Upper lobe of right lung (tissue), 1 donor: ENCODE measurements around the gene BRICD5. TPM values are rescaled to one million over a fixed set of nuclear protein-coding genes. Genes with fewer than 3 reads are reported as not detected.

Experiments used
- ATAC-seq: fragments of 200-7000 bp; cut with Tn5 transposase; one replicate; pipeline ENCODE4 v1.9.1; 2020; ENCODE audit warnings: mild to moderate bottlenecking, moderate library complexity
- DNase-seq: peaks from one replicate; pipeline ENCODE4 v3.0.0-alpha.2; 2020
- H3K27ac ChIP-seq: fragments of 200-600 bp; one replicate; pipeline ENCODE4 v1.8.0; 2022
- H3K27me3 ChIP-seq: fragments of 200-600 bp; one replicate; pipeline ENCODE4 v1.8.0; 2022; ENCODE audit warnings: mild to moderate bottlenecking
- H3K36me3 ChIP-seq: fragments of 200-600 bp; one replicate; pipeline ENCODE4 v1.8.0; 2022
- H3K4me1 ChIP-seq: fragments of 200-600 bp; one replicate; pipeline ENCODE4 v1.8.0; 2022
- H3K4me3 ChIP-seq: fragments of 200-600 bp; one replicate; pipeline ENCODE4 v1.8.0; 2022; ENCODE audit warnings: mild to moderate bottlenecking
- H3K9me3 ChIP-seq: fragments of 200-600 bp; one replicate; pipeline ENCODE4 v1.8.0; 2022
- intact Hi-C: fragments of 100-400 bp; cut with DNase I; formaldehyde crosslinking; loops from one replicate; pipeline ENCODE4 v1.11.0; 2022
- total RNA-seq: library from RNA; stranded (reverse); fragmentation: NEBNext Ultra II Directional; extraction: Animal tissue kit (Norgen Biotek cat#: 25700); gene quantifications from one replicate; pipeline ENCODE4 v1.2.1, GENCODE V29; 2021
- TF ChIP-seq, protein P1 (sequence below): fragments of 200-600 bp; IDR thresholded peaks from one replicate; pipeline ENCODE4 v1.8.0; 2022; ENCODE audit warnings: antibody characterized with exemption
- donor health status: DM: no; HTN: yes; CAD: no; lungs with severe emphysema.

BRICD5 gene
- total RNA-seq, 1 donor from 2014 or later, result 7.5 TPM

DNA sequence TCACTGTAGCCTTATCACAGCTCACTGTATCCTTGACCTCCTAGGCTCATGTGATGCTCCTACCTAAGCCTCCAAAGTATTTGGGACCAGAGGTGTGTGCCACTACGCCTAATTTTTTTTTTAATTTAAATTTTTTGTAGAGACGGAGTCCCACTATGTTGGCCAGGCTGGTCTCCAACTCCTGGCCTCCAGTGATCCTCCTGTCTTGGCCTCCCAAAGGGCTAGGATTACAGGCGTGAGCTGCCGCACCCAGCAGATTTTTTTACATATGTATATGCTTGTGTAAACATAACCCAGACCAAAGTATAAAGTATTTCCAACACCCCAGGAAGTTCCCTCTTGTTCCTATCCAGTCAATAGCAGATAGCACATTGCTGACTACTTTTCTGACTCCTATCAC lies 5.7 kb upstream of the BRICD5 start:
- Histone ChIP-seq H3K4me3 (no peak overlapping the region), H3K27ac (no peak overlapping the region), H3K27me3 (no peaks in the 10 kb centered on the region), H3K4me1 (peaks cover 23% of the 10 kb centered on the region), H3K36me3 (no peaks in the 10 kb centered on the region), H3K9me3 (no peaks in the 10 kb centered on the region)
- DNase-seq, result no peak
- intact Hi-C loops, result no loop called here
- no peak for ATAC-seq
- TF ChIP-seq, protein P1, sequence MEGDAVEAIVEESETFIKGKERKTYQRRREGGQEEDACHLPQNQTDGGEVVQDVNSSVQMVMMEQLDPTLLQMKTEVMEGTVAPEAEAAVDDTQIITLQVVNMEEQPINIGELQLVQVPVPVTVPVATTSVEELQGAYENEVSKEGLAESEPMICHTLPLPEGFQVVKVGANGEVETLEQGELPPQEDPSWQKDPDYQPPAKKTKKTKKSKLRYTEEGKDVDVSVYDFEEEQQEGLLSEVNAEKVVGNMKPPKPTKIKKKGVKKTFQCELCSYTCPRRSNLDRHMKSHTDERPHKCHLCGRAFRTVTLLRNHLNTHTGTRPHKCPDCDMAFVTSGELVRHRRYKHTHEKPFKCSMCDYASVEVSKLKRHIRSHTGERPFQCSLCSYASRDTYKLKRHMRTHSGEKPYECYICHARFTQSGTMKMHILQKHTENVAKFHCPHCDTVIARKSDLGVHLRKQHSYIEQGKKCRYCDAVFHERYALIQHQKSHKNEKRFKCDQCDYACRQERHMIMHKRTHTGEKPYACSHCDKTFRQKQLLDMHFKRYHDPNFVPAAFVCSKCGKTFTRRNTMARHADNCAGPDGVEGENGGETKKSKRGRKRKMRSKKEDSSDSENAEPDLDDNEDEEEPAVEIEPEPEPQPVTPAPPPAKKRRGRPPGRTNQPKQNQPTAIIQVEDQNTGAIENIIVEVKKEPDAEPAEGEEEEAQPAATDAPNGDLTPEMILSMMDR, result no peak

DNA sequence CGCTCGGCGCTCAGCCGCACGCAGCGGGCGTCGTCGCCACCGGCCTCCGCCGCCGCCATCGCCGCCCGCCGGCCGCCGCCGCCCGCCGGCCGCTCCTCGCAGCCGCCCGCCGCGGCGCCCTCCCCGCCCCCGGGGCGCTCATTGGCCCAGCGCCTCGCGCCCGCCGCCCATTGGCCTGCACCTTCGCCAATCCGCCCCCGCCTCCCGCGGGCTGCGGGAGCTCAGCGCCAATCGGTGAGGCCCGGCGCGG lies 4.0 kb upstream of the BRICD5 start, which contains the start of gene PGP:
TSS of gene PGP (minus strand) at position 122 of the 250 bp plus-strand sequence. CDS start at position 59, 63 bp downstream.
- peak; percentile 93 for ATAC-seq
- intact Hi-C loops, result no loop called here

DNA sequence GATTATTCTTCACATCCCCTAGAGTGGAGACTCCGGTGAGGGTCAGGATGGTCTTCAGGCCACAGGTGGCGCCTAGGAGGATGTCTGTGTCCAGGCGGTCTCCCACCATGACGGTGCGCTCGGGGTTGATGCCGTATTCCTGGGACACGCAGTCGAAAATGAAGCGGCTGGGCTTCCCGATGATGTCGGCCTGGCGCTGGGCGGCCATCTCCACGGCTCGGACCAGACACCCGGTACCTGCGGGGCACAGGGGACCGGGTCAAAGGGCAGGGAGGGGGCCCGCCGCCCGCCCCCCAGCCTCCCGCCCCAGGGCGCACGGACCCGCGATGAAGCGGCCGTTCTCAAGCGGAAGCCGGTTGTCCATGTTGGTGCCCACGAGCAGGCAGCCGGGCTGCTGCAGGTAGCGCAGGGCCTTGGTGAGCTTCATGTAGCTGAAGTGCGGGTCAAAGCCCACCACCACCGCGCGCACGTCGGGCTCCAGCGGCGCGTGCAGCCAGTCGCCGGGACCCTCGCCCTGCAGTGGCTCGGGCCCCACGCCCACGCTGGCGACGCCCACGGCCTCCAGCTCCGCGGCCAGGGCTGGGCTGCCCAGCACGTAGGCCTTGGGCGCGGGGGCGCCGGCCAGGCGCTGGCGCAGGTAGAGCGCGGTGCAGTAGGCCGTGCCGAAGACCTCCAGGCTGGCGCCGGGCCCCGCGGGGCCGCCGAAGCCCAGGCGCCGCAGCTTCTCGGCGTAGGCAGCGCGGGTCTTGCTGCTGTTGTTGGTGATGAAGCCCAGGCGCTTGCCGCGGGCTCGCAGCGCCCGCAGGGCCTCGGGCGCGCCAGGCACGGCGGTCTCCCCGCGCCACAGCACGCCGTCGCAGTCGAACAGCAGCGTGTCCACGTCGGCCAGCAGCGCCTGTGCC lies 3.4 kb upstream of the BRICD5 start:
- H3K27ac ChIP-seq, result peak overlapping the region; percentile 82
- DNase-seq, result no peak
- peaks cover 10% of the 10 kb centered on the region for H3K36me3 ChIP-seq
- ATAC-seq, result no peak
- H3K27me3 ChIP-seq, result no peaks in the 10 kb centered on the region
- peaks cover 23% of the 10 kb centered on the region for H3K4me1 ChIP-seq
- no peaks in the 10 kb centered on the region for H3K9me3 ChIP-seq
- intact Hi-C loops, result no loop called here
- peak overlapping the region; percentile 78 for H3K4me3 ChIP-seq
- TF ChIP-seq, protein P1, result no peak

More for the DNA sequence above, 4.0 kb upstream of the BRICD5 start, which contains the start of gene PGP:
- no peak for DNase-seq
- Histone ChIP-seq H3K9me3 (no peaks in the 10 kb centered on the region), H3K27ac (peak within 1 kb of the TSS; percentile 96), H3K36me3 (peaks cover 4% of the 10 kb centered on the region), H3K4me1 (peaks cover 23% of the 10 kb centered on the region), H3K4me3 (peak within 1 kb of the TSS; percentile 78), H3K27me3 (no peaks in the 10 kb centered on the region)
- TF ChIP-seq, protein P1, result no peak

DNA sequence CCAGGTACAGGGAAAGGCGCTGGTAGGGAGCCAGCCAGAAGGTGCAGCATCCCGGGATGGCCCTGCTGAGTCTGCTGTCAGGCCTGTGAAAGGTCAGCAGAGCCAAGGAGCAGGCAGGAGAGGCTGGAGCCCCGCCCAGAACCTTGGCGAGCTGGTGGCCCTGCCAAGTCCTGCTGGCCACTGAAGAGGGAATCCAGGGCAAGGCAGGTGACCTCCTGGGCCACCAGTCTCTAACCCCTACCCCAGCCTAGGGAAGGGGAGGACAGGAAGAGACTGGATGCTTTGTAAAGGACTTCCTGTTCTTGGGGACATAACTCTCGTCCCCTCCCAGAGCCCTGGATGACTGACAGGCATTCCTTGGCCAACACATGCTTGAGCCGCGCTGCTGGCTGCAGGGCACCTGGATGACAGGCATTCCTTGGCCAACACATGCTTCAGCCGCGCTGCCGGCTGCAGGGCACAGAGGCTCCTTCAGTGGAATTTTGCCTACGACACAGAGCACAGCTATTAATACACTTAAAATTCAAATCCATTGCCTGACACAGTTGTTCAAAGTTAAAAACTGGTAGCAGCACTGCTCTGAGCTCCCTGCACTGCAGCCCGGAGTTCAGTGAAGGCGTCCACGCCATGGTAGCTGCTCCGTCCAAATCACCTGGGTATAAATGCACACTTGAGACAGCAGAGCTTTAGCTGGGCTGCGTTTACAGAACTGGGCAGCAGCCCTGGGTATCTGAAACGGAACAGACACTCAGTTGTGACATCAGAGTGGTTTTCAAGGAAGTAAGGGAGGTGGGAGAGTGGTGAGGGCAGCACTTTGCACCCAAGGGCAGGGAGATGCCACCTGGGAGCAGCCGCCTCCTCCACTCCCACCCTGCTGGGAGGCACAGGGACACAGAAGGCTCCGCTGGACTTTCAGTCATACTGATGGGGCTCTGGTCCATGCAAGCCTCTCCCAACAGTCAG lies 2.0 kb upstream of the BRICD5 start:
- H3K4me3 ChIP-seq, result peak overlapping the region; percentile 78
- ATAC-seq, result peak; percentile 32
- no peaks in the 10 kb centered on the region for H3K9me3 ChIP-seq
- H3K27me3 ChIP-seq, result no peaks in the 10 kb centered on the region
- H3K27ac ChIP-seq, result peak overlapping the region; percentile 82
- TF ChIP-seq, protein P1, result no peak
- peak; percentile 83 for DNase-seq
- peaks cover 23% of the 10 kb centered on the region for H3K4me1 ChIP-seq
- peaks cover 24% of the 10 kb centered on the region for H3K36me3 ChIP-seq
- intact Hi-C loops, result no loop called here

DNA sequence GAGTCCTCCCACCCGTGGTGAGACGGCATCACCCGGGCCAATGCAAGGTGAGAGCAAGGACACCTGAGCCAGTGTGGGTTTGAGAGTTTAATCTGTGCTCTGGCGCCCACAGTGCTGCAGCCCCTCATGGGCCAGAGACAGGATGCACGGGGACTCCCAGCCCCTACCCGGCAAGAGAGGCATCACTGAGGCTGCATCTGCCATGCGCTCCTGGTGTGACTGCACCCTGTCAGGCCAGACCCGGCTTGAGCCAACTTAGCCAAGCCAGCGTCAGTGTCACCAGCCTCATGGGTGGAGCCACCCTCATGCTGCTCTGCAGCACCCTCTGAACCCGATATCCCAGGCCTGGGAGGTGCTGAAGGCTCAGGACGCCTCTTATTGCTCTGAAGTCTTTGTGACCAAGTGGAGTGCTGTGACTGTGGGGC lies 1.3 kb upstream of the BRICD5 start:
- peak overlapping the region; percentile 82 for H3K27ac ChIP-seq
- ATAC-seq (no peak), DNase-seq (no peak)
- no peaks in the 10 kb centered on the region for H3K27me3 ChIP-seq
- peaks cover 30% of the 10 kb centered on the region for H3K36me3 ChIP-seq
- peaks cover 24% of the 10 kb centered on the region for H3K4me1 ChIP-seq
- intact Hi-C loops, result no loop called here
- no peak overlapping the region for H3K4me3 ChIP-seq
- H3K9me3 ChIP-seq, result no peaks in the 10 kb centered on the region
- TF ChIP-seq, protein P1, result no peak
